Stimulated activated CD4-positive, alpha-beta T cell treated with anti-CD3 and anti-CD28 coated beads, Interleukin-1b, Interleukin-23, amount 100 ng/mL, for 4 hours (primary cell): ENCODE data around the gene CAPN13.

Experiments
- DNase-seq, 2 donors: peaks; one replicate each; pipeline ENCODE4 v3.0.0-alpha.2; 2020; ENCODE audit warnings: low read depth in 2 of 2

The CAPN13 gene

DNA sequence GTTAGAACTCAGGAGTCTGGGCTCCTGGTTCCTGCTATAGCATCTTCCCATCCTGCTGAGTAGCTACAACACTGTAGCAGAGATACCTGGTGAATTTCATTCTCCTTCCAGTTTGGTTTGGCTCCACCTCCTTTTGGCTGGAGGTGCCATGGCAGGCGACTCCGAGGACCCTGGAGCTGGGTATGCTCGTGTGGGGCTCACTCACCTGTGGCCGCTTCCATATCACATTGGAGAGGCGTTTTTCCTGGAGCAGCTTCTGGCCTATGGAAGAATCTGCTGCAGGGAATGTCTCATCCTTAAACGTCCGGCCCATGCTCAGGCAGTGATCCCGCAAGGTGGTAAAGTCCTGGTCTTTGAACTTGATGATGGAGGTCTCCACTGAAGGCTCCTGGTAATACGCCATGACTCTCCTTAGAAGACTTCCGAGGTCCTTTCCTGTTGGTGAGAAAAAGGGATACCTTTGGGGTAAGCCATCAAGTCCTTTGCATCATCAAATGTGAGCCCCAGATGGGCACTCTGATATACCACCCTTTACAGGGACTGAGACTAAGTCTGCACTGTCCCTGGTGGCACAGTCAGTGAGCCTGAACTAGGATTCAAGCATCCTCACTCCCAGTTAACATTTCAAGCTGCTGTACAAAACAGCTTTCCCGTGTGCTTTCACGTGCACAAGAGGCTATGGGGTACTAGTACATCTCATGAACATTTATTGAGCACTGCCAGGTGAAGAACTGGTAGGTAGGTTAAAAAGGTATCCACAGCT is 20.1 kb downstream of the CAPN13 start:
- no peak for DNase-seq

DNA sequence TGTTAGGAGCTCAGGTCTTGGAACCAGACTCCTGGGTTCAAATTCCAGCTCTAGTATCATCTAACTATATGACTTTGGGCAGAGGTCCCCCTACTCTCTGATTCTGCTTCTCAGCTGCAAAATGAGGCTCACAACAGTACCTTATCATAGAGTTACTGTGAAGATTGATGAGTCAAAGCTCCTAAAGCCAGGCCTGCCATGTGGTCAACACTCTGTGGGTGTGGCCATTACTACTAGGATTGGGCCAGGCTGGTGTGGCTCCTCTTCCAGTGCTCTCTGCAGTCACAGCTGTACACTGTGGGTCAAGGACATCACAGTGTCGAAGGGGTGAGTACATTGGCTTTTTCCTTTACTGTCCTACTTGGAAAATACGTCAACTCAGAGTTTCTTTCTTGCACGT is 22.6 kb downstream of the CAPN13 start:
- DNase-seq, result no peak

DNA sequence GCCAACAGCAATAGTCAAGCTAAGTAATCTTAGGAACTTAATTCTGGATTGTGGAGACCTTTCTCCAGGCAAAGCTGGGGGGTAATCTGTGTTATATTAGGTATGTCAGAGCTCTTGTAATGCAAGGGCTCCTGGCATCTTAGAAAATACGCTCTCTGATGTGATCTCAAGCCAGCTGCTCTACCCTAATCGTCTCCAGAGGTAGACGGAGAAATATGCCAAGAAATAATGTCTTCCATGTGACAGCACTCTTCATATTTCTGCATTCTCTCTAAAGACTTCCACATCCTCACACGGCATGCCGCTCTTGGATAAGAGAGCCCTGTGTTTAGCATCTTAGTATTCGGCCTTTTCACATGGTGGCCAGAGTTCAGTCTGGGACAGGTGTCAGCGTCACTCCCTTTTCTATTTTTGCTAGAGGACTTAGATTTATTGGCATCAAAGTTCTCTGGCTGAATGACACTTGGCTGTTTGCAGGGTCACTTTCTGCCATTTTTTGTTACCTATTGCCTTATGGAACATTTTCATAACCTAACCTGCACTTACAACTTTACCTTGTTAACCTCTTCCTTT is 25.2 kb downstream of the CAPN13 start:
- no peak for DNase-seq

DNA sequence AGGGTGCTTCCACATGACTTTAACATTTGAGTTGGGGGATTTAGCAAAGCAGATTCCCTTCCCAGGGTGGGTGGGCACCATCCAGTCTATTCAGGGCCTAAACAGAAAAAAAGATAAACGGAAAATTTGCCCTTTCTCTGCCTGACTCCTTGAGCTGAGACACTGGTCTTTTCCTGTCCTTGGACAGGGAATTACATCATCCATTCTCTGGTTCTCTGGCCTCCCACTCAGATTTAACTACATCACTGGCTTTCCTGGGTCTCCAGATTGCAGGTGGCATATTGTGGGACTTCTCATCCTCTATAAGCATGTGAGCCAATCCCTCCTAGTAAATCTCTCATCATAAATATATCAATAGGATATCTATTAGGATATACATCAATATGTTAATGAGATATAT is 25.8 kb downstream of the CAPN13 start:
- no peak for DNase-seq

DNA sequence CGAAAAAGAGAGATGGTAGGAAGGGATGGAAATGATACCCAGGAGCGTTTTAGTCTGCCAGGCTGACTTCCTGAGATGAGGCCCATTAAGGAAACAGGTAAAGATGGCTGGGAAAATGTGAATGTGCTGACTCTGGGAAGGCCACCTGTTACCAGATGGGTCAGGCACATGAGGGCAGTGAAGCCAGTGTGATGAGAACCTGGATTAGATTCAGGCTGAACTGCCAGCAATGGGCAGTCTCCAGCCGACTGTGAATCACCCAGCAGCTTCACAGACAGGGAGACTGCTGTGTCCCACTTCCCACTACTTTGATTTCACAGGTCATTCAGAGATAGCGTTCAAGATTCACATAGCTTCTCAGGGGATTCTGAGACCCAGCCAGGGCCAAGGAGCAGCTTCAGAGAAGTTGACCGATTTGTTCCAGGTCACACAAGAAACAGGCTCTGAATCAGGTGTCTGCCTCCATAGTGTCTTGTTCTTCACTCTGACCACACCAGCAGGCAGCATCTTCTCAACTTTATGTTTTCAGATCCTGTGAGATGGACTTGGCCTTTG is 26.4 kb downstream of the CAPN13 start:
- no peak for DNase-seq

DNA sequence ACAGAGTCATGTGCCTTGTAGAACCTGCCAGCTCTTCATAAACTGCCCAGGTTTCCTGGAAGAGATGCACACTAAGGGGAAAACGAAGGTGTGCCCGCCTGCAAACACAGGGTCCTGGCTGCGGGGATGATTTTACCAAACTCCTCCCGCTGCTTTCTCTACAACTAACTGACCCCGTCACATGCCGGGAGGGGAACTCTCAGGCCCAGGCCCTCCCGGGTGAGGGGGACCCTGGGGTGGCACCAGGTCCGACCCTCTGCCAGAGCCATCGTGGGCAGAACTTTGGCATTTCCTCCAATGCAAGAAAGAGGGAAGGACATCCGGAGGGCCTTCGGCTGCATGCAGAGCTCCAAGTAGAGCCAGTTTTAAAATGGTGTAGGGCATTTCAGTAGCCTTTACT is 28.6 kb downstream of the CAPN13 start:
- no peak for DNase-seq

DNA sequence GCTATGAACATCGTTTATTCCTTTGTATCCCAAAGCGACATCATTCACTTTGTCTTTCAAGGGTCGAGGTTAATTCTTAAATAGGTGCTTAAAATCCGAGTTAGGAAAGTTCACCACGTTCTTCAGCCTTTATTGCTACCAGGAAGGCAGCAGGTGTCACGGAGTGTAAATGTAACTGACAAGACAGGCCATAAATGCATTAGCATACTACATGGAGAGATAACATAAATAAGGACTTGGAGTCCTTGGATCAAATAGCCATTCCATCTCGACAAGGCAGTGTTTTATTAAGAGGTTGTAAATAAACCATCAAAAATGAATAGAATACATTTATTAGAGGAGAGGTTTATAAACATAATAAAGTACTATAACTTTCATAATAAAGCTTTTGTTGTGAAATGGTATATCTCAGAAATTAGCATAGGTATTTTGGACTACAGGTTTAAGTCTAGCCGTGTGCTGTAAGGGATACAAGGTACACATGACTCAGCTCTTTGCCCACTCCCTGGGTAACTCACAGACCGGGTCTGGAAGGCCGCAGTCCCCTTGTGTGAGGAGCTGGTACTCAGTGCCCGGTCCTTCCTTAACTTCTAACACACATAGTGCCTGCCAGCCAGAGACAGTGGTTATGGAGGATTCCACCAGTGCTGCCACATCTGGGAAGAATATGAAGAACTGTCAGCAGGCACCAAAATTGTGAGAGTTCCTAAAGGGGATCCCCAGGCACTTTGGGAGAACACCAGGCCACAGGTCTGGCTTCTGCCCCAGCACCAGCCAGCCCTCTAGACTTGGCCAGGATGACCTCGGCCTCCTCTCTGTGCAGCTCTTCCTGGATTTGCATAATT is 29.4 kb downstream of the CAPN13 start:
- no peak for DNase-seq

DNA sequence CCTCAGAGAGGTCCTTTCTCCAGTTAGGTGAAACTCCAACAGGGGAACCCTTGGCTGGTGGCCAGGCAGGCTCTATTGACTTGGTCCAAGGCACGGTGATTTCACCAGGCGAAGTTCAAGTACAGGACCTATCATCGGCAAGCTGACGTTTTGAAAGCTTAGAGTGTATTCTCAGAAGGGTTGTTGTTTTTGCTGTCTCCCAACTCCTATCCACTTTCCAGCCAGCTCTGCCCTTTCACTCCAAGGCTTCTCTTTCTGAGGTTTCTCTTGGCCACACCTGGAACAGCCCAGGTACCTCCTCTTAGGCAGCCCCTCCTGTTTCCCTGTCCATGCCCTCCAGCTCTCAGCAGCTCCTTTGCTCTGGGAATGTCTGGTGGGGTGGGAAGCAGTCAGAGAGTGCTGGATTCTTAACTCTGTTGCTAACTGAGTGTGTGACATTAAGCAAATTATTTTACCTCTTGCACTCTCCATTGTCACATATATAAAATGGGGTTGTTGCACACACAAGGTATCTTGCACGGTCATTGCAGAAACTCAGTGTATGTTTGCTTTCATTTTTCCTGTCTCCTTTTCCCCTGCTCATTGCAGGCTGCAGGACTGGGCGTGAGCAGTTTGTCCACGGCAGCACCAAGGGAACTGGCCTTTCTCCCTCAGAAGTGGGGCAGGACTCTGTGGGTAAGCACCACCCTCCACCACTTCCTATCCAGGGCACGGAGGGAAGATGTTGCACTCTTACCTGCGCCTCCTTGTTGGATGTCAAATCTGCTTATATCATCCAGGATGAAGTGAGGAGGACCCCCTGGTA is 30.2 kb downstream of the CAPN13 start:
- DNase-seq, result no peak

DNA sequence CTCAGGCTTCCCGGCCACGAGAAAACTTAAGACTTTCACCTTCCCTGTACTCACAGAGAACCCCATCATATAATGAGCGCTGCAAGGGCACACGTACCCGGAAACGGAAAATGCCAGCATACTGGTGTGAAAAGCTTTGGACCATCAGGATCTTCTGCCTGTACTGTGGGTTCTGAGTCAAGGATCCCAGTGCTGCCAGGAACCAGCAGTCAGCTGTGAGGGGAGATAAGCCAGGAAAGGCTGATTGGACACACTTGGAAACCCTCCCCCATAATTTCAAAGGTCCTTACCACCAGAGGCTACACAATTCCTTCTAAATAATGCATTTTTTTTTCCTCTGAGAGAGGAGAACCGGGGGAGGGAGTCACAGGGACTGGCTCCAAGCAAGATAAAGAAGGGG is 31.4 kb downstream of the CAPN13 start:
- no peak for DNase-seq

DNA sequence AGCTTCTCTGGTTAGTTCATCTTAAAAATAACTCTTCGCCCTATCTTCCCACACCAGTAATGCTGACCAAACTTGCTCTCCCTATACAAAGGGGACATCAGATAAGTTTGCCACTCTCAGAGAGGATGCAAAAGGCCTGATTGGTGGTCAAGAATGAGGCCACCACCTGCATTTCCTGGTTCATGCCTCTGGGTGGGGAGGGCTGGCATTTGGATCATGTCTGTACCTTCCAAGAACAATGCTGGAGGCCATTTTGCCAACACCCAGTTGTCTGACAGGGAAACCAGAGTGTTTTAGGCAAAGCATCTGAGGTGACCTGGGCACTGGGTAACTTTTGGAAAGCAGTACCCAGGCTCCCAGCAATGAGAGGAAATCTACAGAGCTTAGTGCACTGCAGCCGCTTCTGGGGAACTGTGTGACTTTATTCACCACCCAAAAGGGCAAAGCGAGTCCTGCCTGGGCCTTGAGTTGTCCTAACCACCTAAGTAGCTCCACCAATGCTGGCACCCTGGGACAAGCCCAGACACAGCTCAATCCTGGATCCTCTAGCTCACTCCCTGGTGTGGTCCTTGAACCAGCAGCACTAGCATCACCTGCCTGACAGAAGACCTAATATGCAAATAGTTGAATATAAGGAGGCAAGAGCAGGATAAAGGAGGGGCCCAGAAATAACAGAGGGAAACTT is 35.1 kb downstream of the CAPN13 start:
- DNase-seq, result no peak

DNA sequence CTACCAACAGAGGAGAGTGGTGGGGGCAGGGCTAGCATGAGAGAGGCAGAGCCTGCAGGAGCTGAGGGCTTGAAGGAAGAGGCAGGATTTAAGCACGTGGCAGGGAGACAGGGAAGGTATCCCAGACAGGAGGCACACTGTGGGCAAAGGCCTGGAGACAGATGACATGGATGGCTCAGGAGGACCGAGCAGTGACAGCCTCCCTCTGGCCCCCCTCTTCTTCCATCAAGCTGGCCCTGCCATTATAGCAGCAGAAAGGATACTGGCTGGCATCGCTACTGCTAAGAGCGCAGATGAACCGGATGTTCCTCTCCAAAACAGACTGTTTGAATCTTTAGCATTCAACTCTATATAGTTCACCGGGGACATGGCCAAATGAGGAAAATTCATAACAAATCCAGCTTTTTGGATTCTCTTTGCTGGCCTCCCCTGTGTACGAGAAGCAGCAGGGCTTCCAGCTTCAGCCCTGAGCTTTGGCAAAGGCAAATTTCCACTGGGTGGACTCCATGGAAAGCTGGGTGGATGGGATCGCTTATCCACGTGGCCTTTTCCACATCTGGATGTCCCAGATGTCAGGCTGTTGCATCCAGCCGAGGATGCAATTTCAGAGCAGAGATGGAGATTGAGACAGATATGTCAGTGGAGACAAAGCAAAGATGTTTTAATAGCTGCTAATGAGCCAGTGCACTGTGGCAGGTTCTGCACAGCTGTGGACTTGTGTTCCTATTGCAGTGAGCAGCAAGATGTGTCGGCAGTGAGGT is 36.2 kb downstream of the CAPN13 start:
- DNase-seq, result no peak

DNA sequence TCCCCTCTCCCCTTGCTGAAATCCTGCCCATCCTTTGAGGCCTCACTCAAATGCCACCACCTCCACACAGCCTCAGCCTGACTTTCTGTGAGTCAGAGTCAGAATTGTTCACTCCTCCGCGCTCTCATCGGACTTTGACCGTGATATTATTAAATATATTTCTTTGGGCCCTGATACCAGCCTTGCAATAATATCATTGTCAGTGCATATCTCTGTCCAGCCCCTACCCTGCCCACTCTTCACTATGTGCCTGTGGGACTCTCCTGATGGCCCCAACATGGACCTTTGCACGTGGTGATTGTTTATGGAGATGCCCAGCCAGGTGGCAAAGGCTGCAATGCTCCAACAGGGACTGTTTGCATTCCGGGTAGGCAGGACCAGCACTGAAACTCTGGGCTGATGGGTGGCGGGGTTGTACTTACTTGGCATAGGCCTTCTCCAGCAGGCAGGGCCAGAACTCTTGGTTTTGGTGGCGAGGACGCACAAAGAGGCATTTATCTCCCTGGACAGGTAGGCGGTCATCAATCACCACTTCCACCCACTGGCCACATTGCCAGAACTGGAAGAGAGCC is 37.3 kb downstream of the CAPN13 start:
- no peak for DNase-seq

DNA sequence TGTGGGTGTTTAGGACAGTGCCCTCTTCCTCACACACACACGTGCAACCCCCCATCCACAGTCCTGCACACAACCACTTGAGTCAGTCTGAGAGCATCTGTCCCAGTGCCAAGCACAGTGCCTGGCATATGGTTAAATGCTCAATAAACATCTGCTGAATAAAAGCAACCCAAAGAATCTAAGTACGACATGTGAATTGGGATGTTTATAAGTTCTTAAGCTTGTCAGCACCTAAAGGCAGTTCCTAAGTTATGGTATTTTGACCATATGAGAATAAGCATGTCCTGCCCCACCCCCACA is 37.8 kb downstream of the CAPN13 start:
- DNase-seq, result no peak

DNA sequence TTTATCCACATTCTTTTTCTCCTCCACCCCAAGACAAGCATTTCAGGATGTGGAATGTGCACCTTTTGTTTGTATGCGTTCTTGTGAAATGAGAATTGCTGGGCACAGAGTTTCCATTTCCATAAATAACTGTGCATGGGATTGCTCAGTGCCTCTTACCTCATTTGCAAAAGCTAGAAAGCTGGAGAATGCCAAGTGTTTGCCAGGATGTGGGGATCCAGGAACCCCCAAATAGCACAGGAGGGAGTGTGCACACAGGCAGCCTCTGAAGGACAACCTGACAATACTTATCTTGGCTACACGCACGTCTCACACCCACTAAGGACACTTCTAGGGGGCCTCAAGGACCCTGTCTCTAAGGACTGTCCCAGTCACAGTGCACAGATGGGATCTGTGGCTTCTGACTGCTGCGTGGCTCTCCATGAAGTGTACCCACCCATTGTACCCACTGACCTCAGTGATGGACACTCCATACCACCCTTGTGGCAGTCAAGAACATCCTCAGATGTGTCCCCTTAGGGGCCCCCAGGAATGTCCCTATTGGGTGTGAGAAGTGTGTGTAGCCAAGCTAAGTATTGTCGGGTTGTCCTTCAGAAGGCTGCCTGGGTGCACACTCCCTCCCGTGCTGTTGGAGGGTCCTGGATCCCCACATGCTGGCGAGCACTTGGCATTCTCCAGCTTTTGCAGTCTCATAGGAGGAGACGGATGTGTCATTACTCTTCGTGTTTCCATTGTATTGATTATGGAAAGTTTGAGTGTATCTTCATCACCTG is 38.4 kb downstream of the CAPN13 start:
- no peak for DNase-seq

DNA sequence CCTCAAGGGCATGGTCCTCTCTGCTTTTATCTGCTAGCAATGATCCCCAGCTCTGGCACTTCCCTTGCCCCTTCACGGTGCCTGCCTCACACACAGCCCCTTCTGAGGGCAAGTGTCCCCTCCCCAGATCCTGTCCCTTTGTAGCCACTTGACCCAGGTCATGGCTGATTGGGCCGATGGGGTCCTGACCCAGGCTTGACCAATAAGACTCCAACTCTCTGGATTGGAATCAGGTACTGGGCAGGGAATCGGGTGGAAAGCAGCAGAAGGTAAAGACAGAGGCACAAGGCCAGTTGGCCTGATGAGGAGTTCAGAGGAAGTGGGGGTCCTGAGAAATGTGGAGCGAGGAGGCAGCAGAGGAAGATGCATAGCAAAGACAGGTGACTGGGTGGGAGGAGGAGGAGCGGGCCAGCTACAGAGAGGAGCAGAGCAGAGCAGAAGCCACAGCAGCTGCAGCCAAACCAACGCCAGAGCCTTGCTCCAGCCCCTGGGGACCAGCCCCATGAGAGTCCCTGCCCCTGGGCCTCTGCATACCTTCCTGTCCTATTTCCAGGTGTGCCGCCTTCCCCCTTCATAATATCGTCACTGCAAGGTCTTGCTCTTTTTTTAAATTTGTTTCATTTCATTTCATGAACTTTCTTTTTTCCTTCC is 39.1 kb downstream of the CAPN13 start:
- no peak for DNase-seq

DNA sequence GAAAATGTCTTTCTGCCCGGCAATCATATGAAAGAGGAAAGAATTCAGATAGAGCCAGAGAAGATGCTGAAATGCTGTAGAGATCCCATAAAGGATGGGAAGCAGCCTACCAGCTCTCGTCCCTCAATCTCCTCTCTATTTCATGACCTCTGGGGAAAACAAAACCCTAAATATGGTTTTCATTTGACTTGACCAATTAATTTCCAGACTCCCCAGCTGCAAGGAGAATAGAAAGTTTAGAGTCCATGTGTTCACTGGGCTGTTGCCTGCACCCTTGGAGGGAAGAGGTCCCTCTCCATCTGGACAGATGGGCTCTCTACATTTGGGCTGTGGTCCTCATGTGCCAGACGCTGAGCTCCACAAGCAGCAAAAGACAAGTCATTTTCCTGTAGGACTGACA is 40.6 kb downstream of the CAPN13 start:
- no peak for DNase-seq

DNA sequence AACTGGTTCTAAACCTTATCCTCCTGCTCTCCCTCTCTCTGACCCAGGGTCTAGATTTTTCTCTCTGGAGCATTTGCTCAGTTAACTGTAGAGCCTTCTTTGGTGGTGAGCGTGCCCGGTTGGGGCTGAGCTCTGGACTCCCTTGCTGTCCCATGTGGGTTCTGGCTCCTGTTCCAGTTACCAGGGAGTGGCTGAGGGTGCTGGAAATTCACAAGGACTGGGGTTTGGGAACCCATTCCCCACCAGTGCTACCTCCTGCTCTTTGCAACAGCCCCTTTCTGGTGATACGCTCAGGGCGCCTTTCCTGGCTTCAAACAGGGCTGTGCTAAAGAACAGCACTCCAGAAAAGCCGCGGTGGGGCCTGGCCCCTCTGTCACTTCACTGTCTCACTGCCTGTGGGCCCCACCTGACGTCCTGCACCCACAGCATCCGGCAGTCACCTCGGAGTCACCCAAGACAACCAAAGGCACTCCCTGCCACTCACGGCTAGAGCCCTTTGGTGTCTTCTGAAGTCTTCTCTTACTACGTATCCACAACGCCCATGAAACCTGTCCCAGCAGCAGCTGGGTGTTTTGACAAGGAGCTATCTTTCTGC is 41.3 kb downstream of the CAPN13 start:
- DNase-seq, result no peak

DNA sequence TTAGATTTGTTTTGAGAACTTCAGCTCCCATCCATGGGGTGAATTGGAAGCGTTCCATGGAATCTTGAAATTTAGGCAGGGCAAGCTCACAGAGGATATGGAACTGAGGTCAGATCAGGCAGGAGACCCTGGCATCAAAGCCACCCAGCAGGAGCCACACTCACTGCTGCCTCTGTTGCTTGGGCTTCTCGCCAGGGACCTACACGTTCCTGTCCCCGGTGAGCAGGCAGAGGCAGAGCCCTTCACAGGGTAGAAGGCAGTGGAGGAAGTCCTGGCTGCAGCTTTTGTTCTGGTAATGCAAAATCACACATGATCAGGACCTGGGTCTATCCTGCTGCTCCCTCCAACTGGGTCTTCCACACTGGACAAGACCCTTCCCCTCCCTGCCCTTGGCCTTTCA is 42.1 kb downstream of the CAPN13 start:
- no peak for DNase-seq
